ENCODE data around the gene FTMT. TPM values are rescaled to one million over a fixed set of nuclear protein-coding genes. Genes with fewer than 3 reads are reported as not detected.

The FTMT gene
- total RNA-seq: not detected

GRCh38 chr5:121851643-121852574, at the start of gene FTMT:
TSS of gene FTMT (plus strand) at chr5:121851882. CDS start at chr5:121851964, 82 bp downstream.

Other genes with a start within 250 kb of the FTMT start
- 10 to 100 TPM in 1 of 2 experiments, 1 to 10 TPM in 1; 9.7 to 10.2 TPM for gene SRFBP1, start 110.1 kb downstream of the FTMT start, total RNA-seq
- gene LOX, start 226.4 kb downstream of the FTMT start, total RNA-seq: not detected